Omental fat pad (tissue), 4 donors: ENCODE results near the gene TFAP2E. TPM values are rescaled to one million over a fixed set of nuclear protein-coding genes. Genes with fewer than 3 reads are reported as not detected.

ENCODE experiments used
- ATAC-seq: fragments of 150-250 bp; one replicate; pipeline ENCODE4 v1.9.1; 2016; ENCODE audit warnings: mild to moderate bottlenecking, moderate library complexity; ENCODE audit not compliant: low FRiP score
- DNase-seq: peaks from one replicate; pipeline ENCODE4 v3.0.0-alpha.2; 2019; ENCODE audit warnings: low spot score
- CTCF ChIP-seq, 3 donors: fragments of 450-650 bp; IDR thresholded peaks; one replicate each; pipeline ENCODE4 v1.5.1; 2016 to 2017; ENCODE audit warnings: antibody characterized with exemption in 3 of 3, mild to moderate bottlenecking in 3 of 3, moderate library complexity in 2 of 3
- total RNA-seq, 4 donors: library from RNA; depleted of rRNA; stranded (reverse); fragments of >200 nt; gene quantifications; one replicate each; pipeline ENCODE4 v1.1.0, GENCODE V29; 2016

Gene TFAP2E
- total RNA-seq, 4 donors from 2014 or later: 0.25 to 0.72 (median 0.50) TPM

GRCh38 chr1:35615440-35615839 is 42.3 kb downstream of the TFAP2E start:
- TF ChIP-seq CTCF (IDR thresholded peaks at IDR 0.05): no peak
- DNase-seq (no peak), ATAC-seq (no peak)

GRCh38 chr1:35619237-35620121 is 46.4 kb downstream of the TFAP2E start:
- ATAC-seq (no peak), DNase-seq (no peak)
- no peak for TF ChIP-seq CTCF (IDR thresholded peaks at IDR 0.05)

GRCh38 chr1:35622510-35623178 is 49.5 kb downstream of the TFAP2E start:
- TF ChIP-seq CTCF (IDR thresholded peaks at IDR 0.05): no peak
- DNase-seq (no peak), ATAC-seq (no peak)

DNA sequence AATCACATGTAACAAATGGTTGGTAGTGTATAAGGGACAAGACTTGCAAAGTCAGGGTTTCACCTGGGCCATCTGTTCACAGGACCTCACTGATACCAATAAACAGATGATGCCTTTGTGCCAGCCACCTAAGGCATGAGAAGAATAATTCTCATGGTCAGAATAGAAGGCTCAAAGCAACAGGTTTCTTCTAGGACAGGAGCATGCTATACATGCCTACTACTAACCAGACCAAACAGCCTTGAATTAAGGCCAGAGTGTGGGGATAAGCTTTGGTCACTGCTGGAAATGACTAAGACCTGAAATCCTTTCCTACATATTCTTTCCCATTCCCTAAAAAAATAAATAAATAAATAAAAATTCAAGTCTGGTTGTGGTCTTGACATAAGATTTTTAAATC is 50.7 kb downstream of the TFAP2E start:
- TF ChIP-seq CTCF (IDR thresholded peaks at IDR 0.05): no peak
- DNase-seq: no peak
- no peak for ATAC-seq

DNA sequence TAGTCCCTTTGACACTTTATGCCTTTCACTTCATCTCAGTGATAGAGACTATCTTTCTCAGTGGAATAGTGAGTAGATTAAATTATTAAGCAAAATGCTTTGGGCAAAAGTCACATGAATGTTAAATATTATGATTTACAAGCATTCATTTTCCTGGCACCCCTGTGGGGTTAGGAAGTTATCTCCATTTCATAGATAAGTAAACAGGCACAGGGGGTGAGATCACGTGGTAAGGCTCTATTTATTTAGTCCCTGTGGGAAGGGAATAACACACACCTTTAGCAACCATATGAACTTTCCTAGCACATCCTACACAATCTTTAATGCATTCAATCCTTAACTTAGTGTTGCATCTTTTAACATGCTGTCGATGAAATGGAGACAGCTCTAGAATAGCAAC is 55.9 kb downstream of the TFAP2E start:
- no peak for ATAC-seq
- no peak for TF ChIP-seq CTCF (IDR thresholded peaks at IDR 0.05)
- no peak for DNase-seq

GRCh38 chr1:35631396-35631795 is 58.3 kb downstream of the TFAP2E start:
- ATAC-seq: no peak
- no peak for TF ChIP-seq CTCF (IDR thresholded peaks at IDR 0.05)
- no peak for DNase-seq
